WTC11 (cell line): ENCODE results near the gene OPCML.

Experiments used
- CREB1 ChIP-seq: sonication (generic); formaldehyde crosslinking; IDR thresholded peaks from 2 replicates; pipeline ENCODE4 v1.8.0; 2023; ENCODE audit warnings: mild to moderate bottlenecking, missing genetic modification reagents
- FOXJ3 ChIP-seq: sonication (generic); formaldehyde crosslinking; IDR thresholded peaks from 2 replicates; pipeline ENCODE4 v1.9.0; 2021; ENCODE audit warnings: missing genetic modification reagents, mild to moderate bottlenecking, borderline replicate concordance
- MAX ChIP-seq: sonication (generic); formaldehyde crosslinking; IDR thresholded peaks from 2 replicates; pipeline ENCODE4 v1.8.0; 2022; ENCODE audit warnings: mild to moderate bottlenecking, missing genetic modification reagents
- NFYB ChIP-seq: sonication (generic); formaldehyde crosslinking; conservative IDR thresholded peaks from 2 replicates; pipeline ENCODE4 v1.8.0; 2022; ENCODE audit warnings: low read depth, missing genetic modification reagents
- TEAD1 ChIP-seq: sonication (generic); formaldehyde crosslinking; IDR thresholded peaks from 2 replicates; pipeline ENCODE4 v1.8.0; 2022; ENCODE audit warnings: mild to moderate bottlenecking, missing genetic modification reagents
- ZNF121 ChIP-seq: sonication (generic); formaldehyde crosslinking; IDR thresholded peaks from 2 replicates; pipeline ENCODE4 v1.8.0; 2023; ENCODE audit warnings: missing genetic modification reagents
- ZNF263 ChIP-seq: sonication (generic); formaldehyde crosslinking; IDR thresholded peaks from 2 replicates; pipeline ENCODE4 v1.8.1; 2022; ENCODE audit warnings: low read depth, mild to moderate bottlenecking, moderate library complexity, missing genetic modification reagents
- TF ChIP-seq, protein P1 (sequence below): fragments of 200-600 bp; IDR thresholded peaks from 2 replicates; pipeline ENCODE4 v1.8.0; 2022; ENCODE audit warnings: antibody characterized with exemption
- TF ChIP-seq, protein P2 (sequence below): sonication (generic); formaldehyde crosslinking; IDR thresholded peaks from 2 replicates; pipeline ENCODE4 v1.8.1; 2023; ENCODE audit warnings: mild to moderate bottlenecking, missing genetic modification reagents, moderate library complexity
- TF ChIP-seq, protein P3 (sequence below): fragments of 250-450 bp; sonication (Bioruptor Pico); conservative IDR thresholded peaks from 2 replicates; pipeline ENCODE4 v1.9.0; 2021; ENCODE audit warnings: mild to moderate bottlenecking

- TF ChIP-seq FOXJ3 (no peak), NFYB (CRISPR knock-in tag) (no peak), CREB1 (no peak), MAX (CRISPR knock-in tag) (no peak), ZNF263 (CRISPR knock-in tag) (no peak), ZNF121 (CRISPR knock-in tag) (no peak), TEAD1 (no peak)
- TF ChIP-seq, protein P1, sequence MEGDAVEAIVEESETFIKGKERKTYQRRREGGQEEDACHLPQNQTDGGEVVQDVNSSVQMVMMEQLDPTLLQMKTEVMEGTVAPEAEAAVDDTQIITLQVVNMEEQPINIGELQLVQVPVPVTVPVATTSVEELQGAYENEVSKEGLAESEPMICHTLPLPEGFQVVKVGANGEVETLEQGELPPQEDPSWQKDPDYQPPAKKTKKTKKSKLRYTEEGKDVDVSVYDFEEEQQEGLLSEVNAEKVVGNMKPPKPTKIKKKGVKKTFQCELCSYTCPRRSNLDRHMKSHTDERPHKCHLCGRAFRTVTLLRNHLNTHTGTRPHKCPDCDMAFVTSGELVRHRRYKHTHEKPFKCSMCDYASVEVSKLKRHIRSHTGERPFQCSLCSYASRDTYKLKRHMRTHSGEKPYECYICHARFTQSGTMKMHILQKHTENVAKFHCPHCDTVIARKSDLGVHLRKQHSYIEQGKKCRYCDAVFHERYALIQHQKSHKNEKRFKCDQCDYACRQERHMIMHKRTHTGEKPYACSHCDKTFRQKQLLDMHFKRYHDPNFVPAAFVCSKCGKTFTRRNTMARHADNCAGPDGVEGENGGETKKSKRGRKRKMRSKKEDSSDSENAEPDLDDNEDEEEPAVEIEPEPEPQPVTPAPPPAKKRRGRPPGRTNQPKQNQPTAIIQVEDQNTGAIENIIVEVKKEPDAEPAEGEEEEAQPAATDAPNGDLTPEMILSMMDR: no peak
- TF ChIP-seq, protein P2, sequence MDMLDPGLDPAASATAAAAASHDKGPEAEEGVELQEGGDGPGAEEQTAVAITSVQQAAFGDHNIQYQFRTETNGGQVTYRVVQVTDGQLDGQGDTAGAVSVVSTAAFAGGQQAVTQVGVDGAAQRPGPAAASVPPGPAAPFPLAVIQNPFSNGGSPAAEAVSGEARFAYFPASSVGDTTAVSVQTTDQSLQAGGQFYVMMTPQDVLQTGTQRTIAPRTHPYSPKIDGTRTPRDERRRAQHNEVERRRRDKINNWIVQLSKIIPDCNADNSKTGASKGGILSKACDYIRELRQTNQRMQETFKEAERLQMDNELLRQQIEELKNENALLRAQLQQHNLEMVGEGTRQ (CRISPR knock-in tag): no peak
- TF ChIP-seq, protein P3, sequence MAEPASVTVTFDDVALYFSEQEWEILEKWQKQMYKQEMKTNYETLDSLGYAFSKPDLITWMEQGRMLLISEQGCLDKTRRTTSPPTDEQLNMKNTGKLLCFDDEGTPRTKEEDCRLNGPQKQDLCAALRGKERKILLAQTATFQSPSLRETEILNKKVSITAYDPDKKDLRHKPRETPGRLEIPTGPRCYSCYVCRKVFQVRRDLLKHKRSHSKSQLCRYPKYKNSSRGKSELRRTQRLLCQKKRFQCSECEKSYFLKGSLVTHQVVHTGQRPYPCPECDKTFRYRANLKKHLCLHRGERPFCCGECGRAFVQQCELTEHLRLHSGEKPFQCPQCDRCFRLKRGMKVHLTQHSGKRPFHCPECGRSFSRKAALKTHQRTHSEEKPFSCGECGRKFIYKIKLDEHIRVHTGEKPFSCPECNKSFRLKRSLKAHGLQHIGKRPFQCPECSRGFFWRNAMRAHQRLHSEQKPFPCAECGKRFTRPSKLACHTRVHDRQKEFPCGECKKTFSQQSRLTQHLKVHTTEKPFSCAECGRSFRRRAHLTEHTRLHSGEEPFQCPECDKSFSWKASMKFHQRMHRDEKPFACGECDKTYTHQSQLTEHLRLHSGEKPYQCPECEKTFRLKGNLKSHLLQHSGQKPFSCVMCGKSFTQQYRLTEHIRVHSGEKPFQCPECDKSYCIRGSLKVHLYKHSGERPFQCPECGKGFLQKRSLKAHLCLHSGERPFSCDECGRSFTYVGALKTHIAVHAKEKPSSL (CRISPR knock-in tag): no peak
Measured at GRCh38 chr11:132994966-132995365, 537.3 kb downstream of the OPCML start.
